GM20000 (cell line): ENCODE data around the gene ING5.
"Not testable (repeated sequence)": the region's sequence is repeated elsewhere in the genome, so short reads cannot be mapped to it uniquely, and the experiment has no call there.

Experiments used
- DNase-seq: peaks from one replicate; pipeline ENCODE4 v3.0.0; 2012; ENCODE audit warnings: low spot score
- CTCF ChIP-seq: IDR thresholded peaks from 2 replicates; pipeline ENCODE4 v1.5.1; 2012; ENCODE audit warnings: mild to moderate bottlenecking, control low read depth; ENCODE audit errors: extremely low read depth, missing control alignments

ING5 gene

GRCh38 chr2:241752253-241752652 lies 50.4 kb downstream of the ING5 start:
- TF ChIP-seq CTCF = no peak
- DNase-seq = no peak

GRCh38 chr2:241752689-241753276 lies 50.9 kb downstream of the ING5 start:
- TF ChIP-seq CTCF = no peak
- DNase-seq = no peak

- TF ChIP-seq CTCF = no peak
- no peak for DNase-seq
Observed at GRCh38 chr2:241753493-241753892, 51.7 kb downstream of the ING5 start.

DNA sequence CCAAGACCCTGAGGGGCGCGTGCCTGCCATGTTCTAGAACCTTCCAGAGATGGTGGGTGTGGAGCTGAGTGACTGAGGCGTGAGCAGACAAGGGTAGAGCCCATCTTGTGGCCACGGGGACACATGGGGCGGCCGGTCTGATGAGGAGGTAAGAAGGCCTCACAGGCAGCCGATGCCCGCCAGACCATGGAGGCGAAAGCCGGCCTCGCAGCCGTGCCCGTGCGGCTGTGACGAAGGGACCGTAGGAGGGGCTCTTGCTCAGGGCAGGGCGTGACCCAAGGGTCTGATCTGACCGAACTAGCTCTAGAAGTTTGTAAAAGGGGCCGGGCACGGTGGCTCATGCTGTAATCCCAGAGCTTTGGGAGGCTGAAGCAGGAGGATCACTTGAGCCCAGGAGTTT lies 52.2 kb downstream of the ING5 start:
- DNase-seq = no peak
- TF ChIP-seq CTCF = no peak

DNA sequence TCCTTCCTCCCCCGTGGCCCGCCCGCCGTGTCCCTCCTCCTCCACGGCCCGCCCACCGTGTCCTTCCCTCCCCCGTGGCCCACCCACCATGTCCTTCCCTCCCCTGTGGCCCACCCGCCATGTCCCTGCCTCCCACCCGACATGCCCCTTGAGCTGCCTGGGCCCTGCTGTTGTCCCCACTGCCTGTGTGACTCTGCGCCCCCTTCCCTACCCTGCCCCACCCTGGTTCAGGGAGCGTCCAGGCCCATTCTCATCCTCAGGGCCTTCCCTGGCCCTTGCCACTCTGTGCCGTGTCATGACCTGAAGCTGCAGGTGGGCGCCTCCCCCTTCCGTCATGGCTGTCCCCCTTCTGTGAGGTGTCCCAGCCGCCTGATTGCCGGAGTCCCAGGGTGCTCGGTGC lies 53.3 kb downstream of the ING5 start:
- no peak for TF ChIP-seq CTCF
- no peak for DNase-seq

DNA sequence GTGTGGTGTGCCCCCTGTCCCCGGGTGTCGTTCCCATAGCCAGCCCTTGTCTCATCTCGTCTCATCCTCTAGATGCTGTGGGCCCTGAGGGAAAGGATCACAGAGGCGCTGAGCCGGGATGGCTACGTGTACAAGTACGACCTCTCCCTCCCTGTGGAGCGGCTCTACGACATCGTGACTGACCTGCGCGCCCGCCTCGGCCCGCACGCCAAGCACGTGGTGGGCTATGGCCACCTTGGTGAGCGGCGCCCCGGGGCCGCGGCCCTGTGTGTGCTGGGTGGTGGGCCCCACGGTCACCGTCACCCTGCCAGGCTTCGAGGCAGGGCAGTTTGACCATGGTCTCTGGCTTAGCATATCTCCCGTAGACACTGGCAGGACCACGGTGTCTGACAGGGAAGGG lies 53.9 kb downstream of the ING5 start:
- TF ChIP-seq CTCF = no peak
- DNase-seq = no peak

GRCh38 chr2:241759067-241759807 lies 57.4 kb downstream of the ING5 start:
- TF ChIP-seq CTCF = no peak

GRCh38 chr2:241759893-241760292 lies 58.1 kb downstream of the ING5 start:
- not testable (repeated sequence) for DNase-seq

More at GRCh38 chr2:241759067-241759807, 57.4 kb downstream of the ING5 start:
- DNase-seq = no peak
